Activated T-helper 1 cell treated with anti-CD3 and anti-CD28 coated beads, Interleukin-2, amount 50 U/mL, for 16 hours (primary cell): ENCODE data around the gene SGK2.

Source experiments
- DNase-seq, 2 donors: peaks; one replicate each; pipeline ENCODE4 v3.0.0-alpha.2; 2020; ENCODE audit warnings: low read depth in 1 of 2, low spot score in 1 of 2

Gene SGK2

GRCh38 chr20:43536041-43536816 is 22.6 kb upstream of the SGK2 start:
- DNase-seq = no peak

DNA sequence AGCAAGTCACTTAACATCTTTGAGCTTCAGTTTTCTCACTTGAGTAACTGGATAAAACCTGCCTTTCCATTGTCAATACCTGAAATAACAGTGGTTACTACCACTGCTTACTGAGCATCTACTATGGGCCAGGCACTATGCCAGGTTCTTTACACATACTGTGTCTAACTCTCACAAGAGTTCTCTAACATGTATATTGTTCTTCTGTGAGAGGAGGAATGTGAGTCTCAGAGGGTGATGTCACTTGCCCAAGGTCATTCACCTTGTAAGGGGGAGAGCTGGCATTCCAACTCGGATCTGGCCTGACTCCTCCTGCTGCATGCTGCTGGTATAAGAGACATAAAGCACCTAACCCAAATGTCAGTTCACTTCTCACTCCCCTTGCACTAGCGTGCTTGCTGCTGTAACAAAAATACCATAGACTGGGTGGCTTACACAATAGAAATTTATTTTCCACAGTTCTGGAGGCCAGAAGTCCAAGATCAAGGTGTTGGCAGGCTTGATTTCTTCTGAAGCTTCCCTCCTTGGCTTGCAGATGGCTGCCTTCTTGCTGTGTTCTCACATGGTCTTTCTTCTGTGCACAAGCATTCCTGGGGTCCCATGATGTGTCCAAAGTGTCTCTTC is 21.9 kb upstream of the SGK2 start:
- no peak for DNase-seq

GRCh38 chr20:43537921-43538877 is 20.6 kb upstream of the SGK2 start:
- DNase-seq = no peak

- DNase-seq = no peak
Measured at GRCh38 chr20:43538878-43539700, 19.7 kb upstream of the SGK2 start.

GRCh38 chr20:43539975-43540672 is 18.7 kb upstream of the SGK2 start:
- no peak for DNase-seq

- DNase-seq = no peak
Measured at GRCh38 chr20:43540673-43541060, 18.2 kb upstream of the SGK2 start.

- DNase-seq = no peak
Measured at GRCh38 chr20:43541214-43541613, 17.6 kb upstream of the SGK2 start.

- no peak for DNase-seq
Measured at GRCh38 chr20:43542161-43542560, 16.7 kb upstream of the SGK2 start.

DNA sequence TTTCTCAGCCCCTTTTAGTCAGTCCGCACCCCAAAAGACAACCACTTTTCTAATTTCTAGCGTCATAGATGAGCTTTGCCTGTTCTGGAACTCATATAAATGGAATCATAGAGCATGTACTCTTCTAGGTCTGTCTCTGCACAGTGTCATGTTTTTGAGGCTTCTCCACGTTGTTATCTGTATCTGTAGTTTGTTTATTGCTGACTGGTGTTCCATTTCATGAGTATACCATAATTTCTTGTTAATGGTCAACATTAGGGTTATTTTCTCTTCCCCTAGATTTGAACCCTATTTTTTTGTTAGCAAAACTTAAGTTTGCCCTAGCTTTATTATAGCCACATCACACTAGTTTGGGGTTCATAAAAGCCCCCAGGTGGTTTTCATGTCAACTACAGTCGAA is 16.2 kb upstream of the SGK2 start:
- DNase-seq = no peak

GRCh38 chr20:43543138-43543537 is 15.7 kb upstream of the SGK2 start:
- no peak for DNase-seq

DNA sequence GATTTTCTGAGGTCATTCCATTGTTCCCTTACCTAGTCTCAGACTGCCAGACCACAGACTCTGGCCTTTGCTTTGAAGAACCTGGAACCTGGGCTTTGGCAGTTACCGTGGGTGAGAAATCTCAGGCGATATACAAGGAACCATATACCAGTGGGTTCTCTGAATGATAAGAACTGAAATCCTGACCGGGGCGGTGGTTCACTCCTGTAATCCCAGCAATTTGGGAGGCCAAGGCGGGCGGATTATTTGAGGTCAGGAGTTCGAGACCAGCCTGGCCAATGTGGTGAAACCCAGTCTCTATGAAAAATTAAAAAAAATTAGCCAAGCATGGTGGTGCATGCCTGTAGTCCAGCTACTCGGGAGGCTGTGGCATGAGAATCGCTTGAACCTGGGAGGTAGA is 14.3 kb upstream of the SGK2 start:
- no peak for DNase-seq

- no peak for DNase-seq
Measured at GRCh38 chr20:43545837-43546578, 12.8 kb upstream of the SGK2 start.

DNA sequence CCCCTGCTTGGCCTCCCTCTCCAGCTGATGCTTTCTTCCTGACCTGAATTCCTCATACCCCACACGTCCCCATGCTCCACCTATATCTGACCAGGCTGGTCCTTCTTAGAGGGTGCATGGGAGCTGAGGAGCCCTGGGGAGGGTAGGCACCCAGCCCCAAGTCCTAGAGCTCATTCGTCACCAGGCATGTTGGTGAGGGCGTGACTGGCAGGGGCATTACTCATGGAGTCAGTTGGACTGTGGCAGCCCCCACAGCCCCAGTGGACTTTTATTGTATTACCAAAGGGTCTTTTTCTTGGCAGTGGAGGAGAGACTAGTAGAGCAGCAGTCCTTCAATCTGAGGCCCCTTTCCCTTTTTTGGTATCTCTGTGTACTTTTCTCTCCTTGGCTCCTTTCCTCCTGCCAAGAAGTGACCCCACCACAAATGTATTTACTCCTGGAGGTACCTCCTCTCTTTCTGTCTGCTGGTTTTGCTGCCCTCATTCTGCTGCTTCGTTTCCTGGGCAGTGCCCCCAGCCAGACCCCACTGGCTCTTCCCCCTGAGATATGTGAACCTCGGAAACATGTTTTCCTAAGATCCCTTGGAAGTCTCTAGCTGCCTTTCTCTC is 10.4 kb upstream of the SGK2 start:
- no peak for DNase-seq

GRCh38 chr20:43549416-43550065 is 9.3 kb upstream of the SGK2 start:
- DNase-seq = no peak

DNA sequence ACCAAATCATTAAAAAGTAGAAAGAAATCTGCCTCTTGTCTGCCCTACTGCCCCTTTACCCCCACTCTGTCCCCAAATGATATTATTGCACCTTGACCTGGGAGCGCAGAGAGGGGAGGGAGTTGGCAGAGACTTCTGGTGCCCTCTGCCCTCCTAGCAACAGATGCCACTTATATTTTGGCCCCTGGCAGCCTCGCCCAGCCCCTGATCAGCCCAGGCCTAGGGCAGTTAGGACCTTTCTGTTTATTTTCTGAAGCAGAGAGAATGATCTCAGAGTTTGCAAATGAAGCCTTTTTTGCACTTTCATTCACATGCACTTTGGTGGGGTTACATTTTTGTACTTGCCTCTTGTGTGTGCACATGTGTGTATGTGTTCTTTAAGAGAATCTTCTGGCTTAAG is 8.4 kb upstream of the SGK2 start:
- no peak for DNase-seq

- DNase-seq = no peak
Measured at GRCh38 chr20:43554369-43554768, 4.5 kb upstream of the SGK2 start.

- no peak for DNase-seq
Measured at GRCh38 chr20:43559147-43559987, 540 bp downstream of the SGK2 start.

- DNase-seq = no peak
Measured at GRCh38 chr20:43560974-43561373, 2.1 kb downstream of the SGK2 start.
